Glutamatergic neuron (in vitro differentiated cells): Measurements from ENCODE around the gene LIPT2. TPM values are rescaled to one million over a fixed set of nuclear protein-coding genes. Genes with fewer than 3 reads are reported as not detected.

ENCODE experiments used
- DNase-seq: peaks from one replicate; pipeline ENCODE4 v3.0.0; 2022
- H3K27ac Mint-ChIP-seq: one replicate; pipeline ENCODE4 v1.8.0; 2020; ENCODE audit warnings: mild to moderate bottlenecking, mixed read lengths, inconsistent platforms; ENCODE audit not compliant: unreplicated experiment
- H3K27me3 Mint-ChIP-seq: one replicate; pipeline ENCODE4 v1.8.0; 2020; ENCODE audit warnings: mild to moderate bottlenecking, moderate library complexity, mixed read lengths, inconsistent platforms; ENCODE audit not compliant: unreplicated experiment
- H3K36me3 Mint-ChIP-seq: one replicate; pipeline ENCODE4 v1.8.0; 2020; ENCODE audit warnings: mild to moderate bottlenecking, mixed read lengths, inconsistent platforms; ENCODE audit not compliant: unreplicated experiment
- H3K4me1 Mint-ChIP-seq: one replicate; pipeline ENCODE4 v1.8.0; 2020; ENCODE audit warnings: mild to moderate bottlenecking, low read depth, mixed read lengths, inconsistent platforms; ENCODE audit not compliant: unreplicated experiment
- H3K4me3 Mint-ChIP-seq: one replicate; pipeline ENCODE4 v1.8.0; 2020; ENCODE audit warnings: mild to moderate bottlenecking, mixed read lengths, inconsistent platforms; ENCODE audit not compliant: unreplicated experiment
- H3K9me3 Mint-ChIP-seq: one replicate; pipeline ENCODE4 v1.8.0; 2020; ENCODE audit warnings: mild to moderate bottlenecking, moderate library complexity, mixed read lengths, inconsistent platforms; ENCODE audit not compliant: unreplicated experiment
- total RNA-seq: library from RNA; stranded (reverse); fragmentation: NEBNext Ultra II Directional; extraction: Animal tissue kit (Norgen Biotek cat#: 25700); gene quantifications from one replicate; pipeline ENCODE4 v1.2.1, GENCODE V29; 2021; ENCODE audit not compliant: unreplicated experiment
- TF ChIP-seq, protein P1 (sequence below): fragments of 200-600 bp; sonication (generic); IDR thresholded peaks from one replicate; pipeline ENCODE4 v1.5.0; 2021; ENCODE audit not compliant: partially characterized antibody, unreplicated experiment

The LIPT2 gene
- total RNA-seq, 1 donor from 2014 or later = 2.5 TPM

DNA sequence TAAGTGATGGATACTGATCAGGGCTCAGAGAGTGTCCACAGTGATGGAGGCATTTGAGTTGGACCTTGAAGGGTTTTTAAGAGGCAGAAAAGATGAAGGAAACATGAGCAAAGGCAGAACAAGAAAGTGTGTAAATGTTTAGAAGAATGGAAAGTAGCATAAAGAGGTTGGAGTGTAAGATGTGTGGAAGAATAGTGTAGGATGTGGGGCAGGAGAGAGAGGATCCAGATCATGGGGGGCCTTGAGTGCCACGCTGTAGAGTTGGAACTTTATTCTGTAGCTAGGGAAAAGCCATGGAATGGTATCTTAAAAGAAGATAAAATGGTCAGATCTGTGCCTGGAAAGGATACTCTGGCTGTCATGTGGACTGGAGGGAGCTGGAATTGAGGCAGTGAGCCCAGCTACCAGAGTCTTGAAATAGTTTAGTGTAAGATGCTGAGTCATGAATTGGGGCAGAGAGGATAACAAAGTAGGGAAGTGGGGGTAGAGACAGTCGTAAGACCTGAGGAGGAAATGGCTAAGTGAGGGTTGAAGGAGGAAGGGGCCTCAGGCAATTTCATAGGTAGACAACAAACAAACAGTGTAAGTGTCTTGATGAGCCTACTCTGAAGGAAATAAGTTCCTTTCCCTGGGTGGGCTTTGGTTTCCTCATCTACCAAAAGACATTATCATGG lies 32.9 kb downstream of the LIPT2 start:
- Mint-ChIP-seq H3K4me1 (no peaks in the 10 kb centered on the region), H3K9me3 (peaks cover 1% of the 10 kb centered on the region), H3K4me3 (no peak overlapping the region), H3K27ac (no peak overlapping the region), H3K27me3 (peaks cover 6% of the 10 kb centered on the region), H3K36me3 (no peaks in the 10 kb centered on the region)
- TF ChIP-seq, protein P1, sequence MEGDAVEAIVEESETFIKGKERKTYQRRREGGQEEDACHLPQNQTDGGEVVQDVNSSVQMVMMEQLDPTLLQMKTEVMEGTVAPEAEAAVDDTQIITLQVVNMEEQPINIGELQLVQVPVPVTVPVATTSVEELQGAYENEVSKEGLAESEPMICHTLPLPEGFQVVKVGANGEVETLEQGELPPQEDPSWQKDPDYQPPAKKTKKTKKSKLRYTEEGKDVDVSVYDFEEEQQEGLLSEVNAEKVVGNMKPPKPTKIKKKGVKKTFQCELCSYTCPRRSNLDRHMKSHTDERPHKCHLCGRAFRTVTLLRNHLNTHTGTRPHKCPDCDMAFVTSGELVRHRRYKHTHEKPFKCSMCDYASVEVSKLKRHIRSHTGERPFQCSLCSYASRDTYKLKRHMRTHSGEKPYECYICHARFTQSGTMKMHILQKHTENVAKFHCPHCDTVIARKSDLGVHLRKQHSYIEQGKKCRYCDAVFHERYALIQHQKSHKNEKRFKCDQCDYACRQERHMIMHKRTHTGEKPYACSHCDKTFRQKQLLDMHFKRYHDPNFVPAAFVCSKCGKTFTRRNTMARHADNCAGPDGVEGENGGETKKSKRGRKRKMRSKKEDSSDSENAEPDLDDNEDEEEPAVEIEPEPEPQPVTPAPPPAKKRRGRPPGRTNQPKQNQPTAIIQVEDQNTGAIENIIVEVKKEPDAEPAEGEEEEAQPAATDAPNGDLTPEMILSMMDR = no peak
- no peak for DNase-seq

DNA sequence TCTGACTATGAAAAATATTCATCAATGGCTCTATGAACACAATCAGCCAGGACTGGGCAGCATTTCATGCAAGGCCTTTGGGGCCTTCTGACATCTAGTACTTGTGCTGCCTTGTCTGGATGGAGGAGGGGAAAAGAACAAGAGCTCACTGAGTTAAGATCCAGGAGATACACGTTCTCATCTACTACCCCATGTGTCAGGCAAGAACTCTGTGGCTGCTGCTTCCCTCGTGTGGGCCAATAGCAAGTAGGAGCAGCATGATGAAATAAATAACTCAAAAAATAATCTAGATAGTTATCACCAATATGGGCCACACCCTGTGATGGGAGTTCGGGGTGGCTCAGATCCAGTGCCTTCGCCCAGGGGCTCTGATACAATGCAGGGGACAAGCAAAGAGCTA lies 33.5 kb downstream of the LIPT2 start:
- H3K4me3 Mint-ChIP-seq = no peak overlapping the region
- peaks cover 6% of the 10 kb centered on the region for H3K27me3 Mint-ChIP-seq
- no peaks in the 10 kb centered on the region for H3K36me3 Mint-ChIP-seq
- H3K9me3 Mint-ChIP-seq = peaks cover 1% of the 10 kb centered on the region
- TF ChIP-seq, protein P1 = no peak
- no peak overlapping the region for H3K27ac Mint-ChIP-seq
- no peaks in the 10 kb centered on the region for H3K4me1 Mint-ChIP-seq
- DNase-seq = no peak

DNA sequence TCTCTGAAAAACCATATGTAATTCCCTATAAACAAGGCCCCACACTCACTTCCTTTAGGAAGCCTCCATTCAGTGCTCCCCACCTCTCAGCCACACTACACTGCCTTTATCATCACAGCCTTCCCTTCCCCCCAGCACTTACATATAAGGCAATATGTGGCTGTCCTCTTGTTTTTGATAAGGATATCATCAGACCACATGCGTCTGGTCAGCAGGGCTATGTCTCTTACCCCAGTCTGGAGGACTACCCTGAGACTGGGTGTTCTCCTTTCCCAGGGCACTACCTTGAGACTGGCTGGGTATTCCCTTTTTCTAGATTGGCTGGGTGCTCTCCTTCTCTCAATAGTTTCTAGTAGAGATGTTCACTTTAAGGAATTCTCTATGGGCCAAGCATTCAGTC lies 33.9 kb downstream of the LIPT2 start:
- H3K27me3 Mint-ChIP-seq = peaks cover under 1% of the 10 kb centered on the region
- H3K27ac Mint-ChIP-seq = no peak overlapping the region
- H3K4me1 Mint-ChIP-seq = no peaks in the 10 kb centered on the region
- H3K9me3 Mint-ChIP-seq = peaks cover 1% of the 10 kb centered on the region
- H3K4me3 Mint-ChIP-seq = no peak overlapping the region
- TF ChIP-seq, protein P1 = no peak
- no peaks in the 10 kb centered on the region for H3K36me3 Mint-ChIP-seq
- DNase-seq = no peak

DNA sequence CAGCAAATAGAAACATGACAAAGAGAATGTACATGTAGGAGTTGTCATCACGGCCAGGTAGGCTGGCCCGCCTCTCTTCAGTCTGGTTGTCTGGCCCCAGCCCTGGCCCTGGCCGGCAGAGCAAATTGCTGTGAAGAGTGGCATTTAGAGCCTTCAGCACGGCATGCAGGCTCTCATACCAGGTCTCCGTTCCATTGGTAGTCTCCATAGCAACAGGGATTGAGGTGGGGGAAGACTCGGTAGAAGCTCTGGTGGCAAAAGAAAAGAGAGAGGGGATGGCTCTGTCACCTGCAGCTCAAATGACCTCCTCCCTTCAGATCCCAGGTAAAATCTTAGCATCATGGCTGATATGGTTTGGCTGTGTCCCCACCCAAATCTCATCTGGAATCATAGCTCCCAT lies 36.2 kb downstream of the LIPT2 start:
- peaks cover 1% of the 10 kb centered on the region for H3K9me3 Mint-ChIP-seq
- TF ChIP-seq, protein P1 = no peak
- no peak for DNase-seq
- no peaks in the 10 kb centered on the region for H3K36me3 Mint-ChIP-seq
- no peaks in the 10 kb centered on the region for H3K27me3 Mint-ChIP-seq
- no peak overlapping the region for H3K27ac Mint-ChIP-seq
- no peaks in the 10 kb centered on the region for H3K4me1 Mint-ChIP-seq
- no peak overlapping the region for H3K4me3 Mint-ChIP-seq

DNA sequence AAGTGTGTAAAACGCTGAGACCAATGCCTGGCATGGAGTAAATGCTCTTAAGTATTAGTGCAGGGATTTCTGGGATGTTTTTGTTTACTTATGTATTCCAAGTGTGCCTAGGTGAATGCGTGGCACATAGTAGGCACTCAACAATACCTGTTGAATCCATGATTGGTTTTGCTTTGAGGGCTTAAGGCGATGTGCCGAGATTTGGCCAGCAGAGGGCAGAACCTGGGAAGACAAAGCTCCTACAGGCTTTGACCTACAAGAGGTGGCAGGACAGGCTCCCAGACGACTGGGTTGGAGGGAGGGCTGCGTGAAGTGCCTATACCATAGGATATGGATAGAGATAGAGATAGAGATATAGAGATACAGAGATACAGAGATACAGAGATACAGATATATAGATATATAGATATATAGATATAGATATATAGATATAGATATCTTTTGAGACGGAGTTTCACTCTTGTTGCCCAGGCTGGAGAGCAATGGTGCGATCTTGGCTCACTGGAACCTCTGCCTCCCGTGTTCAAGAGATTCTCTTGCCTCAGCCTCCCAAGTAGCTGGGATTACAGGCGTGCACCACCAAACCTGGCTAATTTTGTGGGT lies 40.0 kb downstream of the LIPT2 start:
- no peaks in the 10 kb centered on the region for H3K27me3 Mint-ChIP-seq
- H3K9me3 Mint-ChIP-seq = peaks cover 1% of the 10 kb centered on the region
- no peak overlapping the region for H3K27ac Mint-ChIP-seq

More for the DNA sequence above, 40.0 kb downstream of the LIPT2 start:
- TF ChIP-seq, protein P1 = peak; percentile 79
- Mint-ChIP-seq H3K36me3 (no peaks in the 10 kb centered on the region), H3K4me3 (no peak overlapping the region), H3K4me1 (peaks cover 6% of the 10 kb centered on the region)
- peak; percentile 75 for DNase-seq
